Measurements from ENCODE around the gene CD200.
"Not testable (repeated sequence)": the region's sequence is repeated elsewhere in the genome, so short reads cannot be mapped to it uniquely, and the experiment has no call there.

The CD200 gene

DNA sequence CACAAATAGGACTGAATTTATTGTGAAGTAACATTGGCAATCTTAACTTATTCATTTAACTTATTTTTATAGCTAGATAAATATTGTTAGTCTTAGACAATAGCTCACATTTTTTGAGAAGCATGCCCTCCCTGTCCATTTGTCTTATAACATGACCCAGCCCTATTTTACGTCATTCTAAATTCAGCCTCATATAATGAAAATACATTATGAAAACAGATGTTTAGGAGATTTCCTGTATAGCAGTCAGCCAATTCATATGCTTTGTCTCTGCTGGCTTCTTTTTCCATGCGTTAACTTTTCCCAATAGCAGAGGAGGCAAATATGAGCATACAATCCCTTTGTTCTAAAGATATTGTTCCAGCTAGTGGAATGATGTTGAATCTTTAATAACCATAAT is 29.3 kb downstream of the CD200 start:
- no peak for DNase-seq

- no peak for DNase-seq
Measured at GRCh38 chr3:112364291-112364690, 31.3 kb downstream of the CD200 start.

DNA sequence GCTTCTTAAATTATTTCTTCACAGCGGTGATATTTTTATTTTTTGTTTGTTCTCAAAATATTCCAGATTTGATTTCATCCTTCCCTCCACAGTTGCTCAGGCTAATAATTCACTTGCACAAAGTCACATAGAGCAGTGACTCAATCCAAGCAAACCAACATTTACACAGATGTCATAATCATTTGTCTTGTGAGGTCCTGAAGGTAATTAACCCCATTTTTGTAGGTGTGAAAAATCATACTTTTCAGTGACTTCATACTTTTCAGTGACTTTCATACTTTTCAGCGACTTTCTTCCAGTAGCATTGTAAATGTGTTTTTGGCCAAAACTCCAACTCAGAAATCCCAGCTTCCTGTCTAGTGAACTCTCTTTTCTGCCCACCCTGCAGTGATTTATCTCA is 32.1 kb downstream of the CD200 start:
- DNase-seq: no peak

GRCh38 chr3:112365636-112366035 is 32.7 kb downstream of the CD200 start:
- no peak for DNase-seq

DNA sequence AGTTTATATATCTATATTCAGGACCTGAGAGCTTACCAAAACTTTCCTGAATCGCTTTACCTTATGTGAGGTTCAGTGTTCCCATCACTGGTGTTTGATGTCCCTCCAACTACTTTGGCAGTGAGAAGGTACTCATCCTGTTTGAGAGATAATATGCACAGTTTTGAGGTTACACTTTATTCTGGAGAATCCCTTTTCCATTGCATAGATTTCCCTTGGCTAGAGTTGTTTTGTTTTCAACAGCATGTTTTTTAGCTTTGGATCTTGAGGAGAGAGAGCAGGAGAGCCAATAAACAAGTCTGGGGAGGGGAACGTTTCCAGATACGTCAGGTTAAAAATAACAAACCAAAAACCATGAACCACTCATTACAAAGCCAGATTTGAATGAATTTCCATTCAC is 33.6 kb downstream of the CD200 start:
- DNase-seq: no peak

DNA sequence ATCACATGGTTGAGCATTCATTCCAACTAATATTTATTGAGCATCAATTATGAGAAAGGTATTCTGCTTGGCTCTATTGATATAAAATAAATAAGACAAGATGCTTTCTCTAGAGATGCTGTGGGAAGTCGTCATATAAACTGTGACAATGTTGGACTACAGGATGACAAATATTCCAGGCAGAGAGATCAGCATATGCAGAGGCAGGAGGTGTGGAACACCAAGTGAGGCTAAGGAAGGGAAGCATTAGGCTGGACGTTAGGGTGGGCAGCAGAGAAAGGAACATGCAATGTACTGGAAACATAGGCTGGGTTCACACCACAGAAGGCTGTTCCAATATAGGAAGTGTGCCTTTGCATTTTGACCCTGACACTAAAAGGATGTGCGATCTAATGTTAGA is 38.6 kb downstream of the CD200 start:
- no peak for DNase-seq

DNA sequence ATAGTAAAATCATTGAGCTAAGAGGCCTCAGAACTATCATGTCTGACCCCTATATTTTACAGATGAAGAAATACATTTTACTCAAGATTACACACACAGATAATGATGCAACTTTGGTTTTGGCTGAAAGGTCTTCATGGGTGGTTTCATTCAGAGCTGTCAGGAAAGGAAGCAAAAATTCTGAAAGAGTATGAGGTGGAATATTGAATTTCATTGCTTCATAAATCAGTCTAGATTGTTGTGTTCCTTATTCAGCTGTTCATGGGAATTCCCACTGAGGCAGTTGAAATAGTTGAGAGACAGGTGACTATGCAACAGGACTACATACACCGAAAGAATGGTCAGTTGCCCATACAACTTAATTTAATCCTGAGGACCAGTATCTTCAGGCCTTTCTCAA is 39.4 kb downstream of the CD200 start:
- DNase-seq: no peak

- DNase-seq: no peak
Measured at GRCh38 chr3:112373476-112373875, 40.5 kb downstream of the CD200 start.

GRCh38 chr3:112373924-112374323 is 41.0 kb downstream of the CD200 start:
- DNase-seq: no peak

DNA sequence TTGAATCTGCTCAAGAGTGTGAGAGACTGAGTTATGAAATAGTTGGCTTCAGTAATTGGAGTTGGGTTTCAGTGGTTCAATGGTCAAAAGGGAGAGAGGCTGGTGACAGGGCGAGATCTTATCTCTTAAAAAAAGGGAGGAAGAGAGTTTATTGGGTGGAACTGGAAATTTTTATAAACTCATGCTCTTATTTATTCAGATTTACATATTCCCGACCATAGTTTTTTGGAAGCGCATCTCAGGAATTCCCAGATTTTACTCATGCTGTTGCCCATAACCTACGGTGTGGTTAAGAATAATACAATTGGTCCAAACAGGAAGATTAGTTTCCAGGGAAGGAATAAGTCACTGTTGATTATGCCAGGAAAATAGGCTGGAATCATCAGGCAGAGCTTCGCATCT is 41.4 kb downstream of the CD200 start:
- no peak for DNase-seq

GRCh38 chr3:112375117-112375516 is 42.2 kb downstream of the CD200 start:
- DNase-seq: no peak

DNA sequence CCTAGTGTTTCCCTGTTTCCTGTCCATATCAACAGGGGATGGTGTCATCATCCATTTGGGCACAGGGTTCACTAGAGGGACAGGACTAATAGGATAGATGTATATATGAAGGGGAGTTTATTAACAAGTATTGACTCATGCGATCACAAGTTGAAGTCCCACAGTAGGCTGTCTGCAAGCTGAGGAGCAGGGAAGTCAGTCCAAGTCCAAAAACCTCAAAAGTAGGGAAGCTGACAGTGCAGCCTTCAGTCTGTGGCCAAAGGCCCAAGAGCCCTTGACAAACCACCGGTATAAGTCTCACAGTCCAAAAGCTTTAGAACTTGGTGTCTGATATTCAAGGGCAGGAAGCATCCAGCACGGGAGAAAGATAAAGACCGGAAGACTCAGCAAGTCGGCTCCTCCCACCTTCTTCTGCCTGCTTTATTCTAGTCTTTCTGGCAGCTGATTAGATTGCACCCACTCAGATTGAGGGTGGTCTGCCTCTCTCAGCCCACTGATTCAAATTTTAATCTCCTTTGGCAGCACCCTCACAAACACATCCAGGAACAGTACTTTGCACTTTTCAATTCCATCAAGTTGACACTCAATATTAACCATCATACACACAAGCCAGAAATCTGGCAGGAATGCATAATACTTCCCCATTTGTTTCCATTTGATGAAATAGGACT is 43.4 kb downstream of the CD200 start:
- no peak for DNase-seq

DNA sequence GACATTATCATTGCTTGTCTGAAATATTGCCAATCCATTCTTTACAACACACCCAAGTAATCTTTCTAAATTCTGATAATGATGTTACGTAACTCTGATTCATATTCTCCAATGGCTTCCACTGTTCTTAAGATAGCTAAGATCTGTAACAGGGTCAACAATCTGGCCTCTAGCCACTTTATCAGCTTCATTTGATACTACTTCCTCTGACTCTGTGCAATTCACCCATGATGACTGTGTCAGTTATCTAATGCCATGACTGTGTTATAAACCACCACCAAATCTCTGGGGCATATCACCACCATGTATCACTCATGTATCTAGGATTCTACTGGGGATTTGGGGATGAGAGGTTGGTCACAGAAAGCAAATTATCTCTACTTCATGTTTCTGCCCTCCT is 44.0 kb downstream of the CD200 start:
- no peak for DNase-seq

DNA sequence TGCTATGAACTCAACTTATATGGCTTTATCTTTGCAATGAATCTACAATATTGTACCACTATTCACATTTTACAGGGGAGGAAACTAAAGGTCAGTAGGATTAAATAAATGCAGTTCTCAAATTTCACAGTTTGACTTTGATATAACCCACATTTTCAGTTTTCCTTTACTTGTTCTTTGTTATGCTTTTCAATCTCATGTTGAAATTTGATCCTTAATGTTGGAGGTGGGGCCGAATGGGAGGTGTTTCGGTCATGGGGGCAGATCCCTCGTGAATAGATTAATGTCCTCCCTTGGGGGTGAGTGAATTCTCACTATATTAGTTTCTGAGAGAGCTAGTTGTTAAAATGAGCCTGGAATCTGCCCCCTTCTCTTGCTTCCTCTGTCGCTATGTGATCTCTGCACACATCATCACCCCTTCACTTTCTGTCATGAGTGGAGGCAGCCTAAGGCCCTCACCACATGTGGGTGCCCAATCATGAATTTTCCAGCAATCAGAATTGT is 44.7 kb downstream of the CD200 start:
- no peak for DNase-seq

- DNase-seq: not testable (repeated sequence)
Measured at GRCh38 chr3:112378347-112378746, 45.4 kb downstream of the CD200 start.

- DNase-seq: no peak
Measured at GRCh38 chr3:112379020-112379690, 46.2 kb downstream of the CD200 start.

- DNase-seq: no peak
Measured at GRCh38 chr3:112381673-112382542, 49.0 kb downstream of the CD200 start.

- DNase-seq: no peak
Measured at GRCh38 chr3:112382543-112383160, 49.7 kb downstream of the CD200 start.

- no peak for DNase-seq
Measured at GRCh38 chr3:112384769-112385168, 51.8 kb downstream of the CD200 start.

- no peak for DNase-seq
Measured at GRCh38 chr3:112388972-112389371, 56.0 kb downstream of the CD200 start.

DNA sequence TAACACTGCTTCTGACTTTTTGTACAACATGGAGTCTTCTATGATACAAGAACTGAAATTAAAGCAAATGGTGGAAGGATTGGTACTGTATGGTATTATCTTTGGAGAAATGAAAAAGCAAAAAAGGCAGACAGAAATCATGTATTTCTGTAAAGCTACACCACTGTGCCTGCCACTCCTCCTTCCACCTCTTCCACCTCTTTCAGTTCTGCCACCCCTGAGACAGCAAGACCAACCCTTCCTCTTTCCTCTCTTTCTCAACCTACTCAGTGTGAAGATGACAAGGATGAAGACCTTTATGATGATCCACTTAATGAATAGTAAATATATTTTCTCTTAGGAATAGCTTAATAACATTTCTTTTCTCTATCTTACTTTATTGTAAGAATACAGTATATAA is 57.0 kb downstream of the CD200 start:
- no peak for DNase-seq

GRCh38 chr3:112390783-112391641 is 58.1 kb downstream of the CD200 start:
- DNase-seq: no peak

Measured in GOT3 (cell line).